ENCODE data around the gene PKHD1. TPM values are rescaled to one million over a fixed set of nuclear protein-coding genes. Genes with fewer than 3 reads are reported as not detected.
"Not testable (repeated sequence)": the region's sequence is repeated elsewhere in the genome, so short reads cannot be mapped to it uniquely, and the experiment has no call there.

The PKHD1 gene
- total RNA-seq, 1 donor from 2014 or later = 67.1 TPM

DNA sequence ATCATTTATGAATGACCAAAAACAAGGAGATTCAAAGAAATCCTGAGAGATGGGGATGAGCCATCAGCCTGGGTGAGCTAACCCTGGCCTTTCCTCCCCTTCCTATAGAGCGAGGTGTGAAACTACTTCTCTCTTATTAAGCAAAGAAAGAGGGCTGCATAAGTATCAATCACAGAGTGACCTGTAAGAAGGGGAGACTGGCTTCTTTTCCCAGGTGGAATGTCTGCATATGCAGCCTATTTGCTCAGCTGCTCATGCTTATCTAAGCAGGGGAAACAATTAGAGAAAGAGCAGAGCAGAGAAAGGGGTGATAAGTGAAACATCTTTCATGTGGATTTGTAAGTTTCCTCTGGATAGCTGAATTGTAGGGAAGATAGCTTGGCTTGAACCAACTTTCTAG is 160.0 kb downstream of the PKHD1 start:
- DNase-seq (ENCODE audit: low read depth) = no peak

DNA sequence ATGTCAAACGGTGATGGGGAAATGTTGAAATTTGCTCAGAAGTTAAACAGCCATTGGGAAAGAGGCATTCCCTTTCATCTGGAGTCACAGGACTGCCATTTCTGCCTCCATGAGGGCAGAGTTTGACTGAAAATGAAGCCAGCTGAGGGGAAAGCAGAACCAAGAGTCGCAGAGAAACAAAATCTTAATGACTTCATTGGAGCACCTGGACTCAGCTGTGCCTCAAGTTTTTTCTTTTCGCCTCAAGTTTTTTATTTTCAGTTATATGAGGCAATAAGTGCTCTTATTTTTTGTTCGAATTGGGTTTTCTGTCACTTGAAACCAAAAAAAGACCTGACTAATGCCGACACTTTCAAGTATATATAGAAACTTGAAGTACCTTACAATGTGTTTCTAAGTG is 161.3 kb downstream of the PKHD1 start:
- no peak for DNase-seq (ENCODE audit: low read depth)

DNA sequence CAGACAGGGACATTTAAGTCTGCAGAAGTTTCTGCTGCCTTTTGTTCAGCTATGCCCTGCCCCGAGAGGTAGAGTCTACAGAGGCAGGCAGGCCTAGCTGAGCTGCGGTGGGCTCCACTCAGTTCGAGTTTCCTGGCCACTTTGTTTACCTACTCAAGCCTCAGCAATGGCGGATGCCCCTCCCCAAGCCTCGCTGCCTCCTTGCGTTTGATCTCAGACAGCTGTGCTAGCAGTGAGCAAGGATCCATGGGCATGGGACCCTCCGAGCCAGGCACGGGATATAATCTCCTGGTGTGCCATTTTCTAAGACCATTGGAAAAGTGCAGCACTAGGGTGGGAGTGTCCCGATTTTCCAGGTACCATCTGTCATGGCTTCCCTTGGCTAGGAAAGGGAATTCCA is 164.9 kb downstream of the PKHD1 start:
- not testable (repeated sequence) for DNase-seq (ENCODE audit: low read depth)

DNA sequence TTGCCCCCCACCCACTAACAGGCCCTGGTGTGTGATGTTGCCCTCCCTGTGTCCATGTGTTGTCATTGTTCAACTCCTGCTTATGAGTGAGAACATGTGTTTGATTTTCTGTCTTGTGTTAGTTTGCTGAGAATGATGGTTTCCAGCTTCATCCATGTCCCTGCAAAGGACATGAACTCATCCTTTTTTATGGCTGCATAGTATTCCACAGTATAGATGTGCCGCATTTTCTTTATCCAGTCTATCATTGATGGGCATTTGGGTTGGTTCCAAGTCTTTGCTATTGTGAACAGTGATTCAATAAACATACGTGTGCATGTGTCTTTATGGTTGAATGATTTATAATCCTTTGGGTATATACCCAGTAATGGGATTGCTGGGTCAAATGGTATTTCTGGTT is 169.1 kb downstream of the PKHD1 start:
- not testable (repeated sequence) for DNase-seq (ENCODE audit: low read depth)

DNA sequence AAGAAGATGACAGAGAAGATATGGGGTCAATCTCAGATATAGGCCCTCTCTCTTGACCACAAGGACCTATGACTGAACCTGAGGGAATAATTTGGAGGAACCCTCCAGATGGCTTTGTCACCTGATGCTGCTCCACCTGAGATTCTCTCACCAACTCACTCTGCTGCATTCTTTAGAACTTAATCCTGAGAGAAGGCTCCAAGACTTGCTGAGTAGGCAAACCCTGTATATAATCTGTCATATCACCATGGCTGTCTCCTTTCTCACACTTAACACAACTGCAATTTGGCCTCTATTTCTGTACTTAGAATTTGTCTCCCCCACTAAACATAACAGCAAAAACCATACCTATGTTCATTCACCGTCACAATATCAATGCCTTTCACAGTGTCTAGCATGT is 172.3 kb downstream of the PKHD1 start:
- DNase-seq (ENCODE audit: low read depth) = no peak

DNA sequence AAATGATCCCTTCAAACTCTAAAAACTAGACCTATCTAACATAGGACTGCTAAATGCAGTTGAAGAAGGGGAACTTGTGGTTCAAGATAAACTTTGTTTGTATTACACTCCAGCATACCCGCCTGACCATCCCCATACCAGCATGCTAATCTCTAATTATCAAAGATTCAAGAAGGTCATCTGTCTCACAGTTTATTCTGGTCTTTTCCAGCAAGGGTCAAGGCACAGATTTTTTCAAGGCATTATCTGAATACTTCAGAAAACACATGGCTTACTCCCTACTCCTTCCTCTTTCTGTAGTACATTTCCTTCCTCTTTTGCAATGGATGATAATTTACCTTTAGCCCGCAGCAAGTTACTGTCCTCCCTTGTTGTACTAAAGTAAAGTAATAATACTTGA is 174.1 kb downstream of the PKHD1 start:
- no peak for DNase-seq (ENCODE audit: low read depth)

DNA sequence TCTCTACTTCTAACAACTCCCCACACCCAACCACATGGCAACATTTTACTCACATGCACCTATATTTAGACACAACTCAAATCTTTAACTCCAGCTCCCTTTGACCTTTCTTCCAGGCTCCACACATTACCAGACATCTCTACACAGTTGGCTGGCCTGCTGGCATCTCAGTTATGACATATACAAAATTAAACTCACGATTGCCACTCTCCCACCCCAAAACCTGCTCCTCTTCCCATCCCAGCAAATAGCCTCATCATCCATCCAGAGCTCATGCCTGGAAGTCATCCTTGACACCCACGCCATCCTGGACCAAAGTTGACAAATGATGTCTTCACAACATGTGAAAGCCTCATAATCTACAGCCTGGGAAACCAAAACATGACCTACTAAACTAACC is 176.6 kb downstream of the PKHD1 start:
- peak; percentile 12 for DNase-seq (ENCODE audit: low read depth)

DNA sequence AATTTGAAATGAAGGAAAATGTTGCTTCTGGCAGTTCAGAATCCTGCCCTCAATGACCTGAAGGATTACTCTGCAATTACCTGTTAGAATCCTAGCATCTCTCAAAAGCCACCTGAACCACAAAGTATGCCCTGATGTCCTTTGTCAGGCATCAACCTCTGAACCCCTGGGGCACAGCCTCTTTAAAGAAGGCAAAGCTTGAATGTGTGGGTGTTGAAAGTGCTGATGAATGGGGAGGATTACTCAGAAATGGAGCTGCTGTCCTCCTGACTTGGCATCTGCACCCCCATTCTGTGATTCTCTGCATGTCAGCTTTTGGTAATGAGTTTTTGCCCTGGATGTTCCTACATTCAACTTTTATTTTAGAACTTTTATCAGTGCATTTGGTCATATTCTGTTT is 179.2 kb downstream of the PKHD1 start:
- no peak for DNase-seq (ENCODE audit: low read depth)

DNA sequence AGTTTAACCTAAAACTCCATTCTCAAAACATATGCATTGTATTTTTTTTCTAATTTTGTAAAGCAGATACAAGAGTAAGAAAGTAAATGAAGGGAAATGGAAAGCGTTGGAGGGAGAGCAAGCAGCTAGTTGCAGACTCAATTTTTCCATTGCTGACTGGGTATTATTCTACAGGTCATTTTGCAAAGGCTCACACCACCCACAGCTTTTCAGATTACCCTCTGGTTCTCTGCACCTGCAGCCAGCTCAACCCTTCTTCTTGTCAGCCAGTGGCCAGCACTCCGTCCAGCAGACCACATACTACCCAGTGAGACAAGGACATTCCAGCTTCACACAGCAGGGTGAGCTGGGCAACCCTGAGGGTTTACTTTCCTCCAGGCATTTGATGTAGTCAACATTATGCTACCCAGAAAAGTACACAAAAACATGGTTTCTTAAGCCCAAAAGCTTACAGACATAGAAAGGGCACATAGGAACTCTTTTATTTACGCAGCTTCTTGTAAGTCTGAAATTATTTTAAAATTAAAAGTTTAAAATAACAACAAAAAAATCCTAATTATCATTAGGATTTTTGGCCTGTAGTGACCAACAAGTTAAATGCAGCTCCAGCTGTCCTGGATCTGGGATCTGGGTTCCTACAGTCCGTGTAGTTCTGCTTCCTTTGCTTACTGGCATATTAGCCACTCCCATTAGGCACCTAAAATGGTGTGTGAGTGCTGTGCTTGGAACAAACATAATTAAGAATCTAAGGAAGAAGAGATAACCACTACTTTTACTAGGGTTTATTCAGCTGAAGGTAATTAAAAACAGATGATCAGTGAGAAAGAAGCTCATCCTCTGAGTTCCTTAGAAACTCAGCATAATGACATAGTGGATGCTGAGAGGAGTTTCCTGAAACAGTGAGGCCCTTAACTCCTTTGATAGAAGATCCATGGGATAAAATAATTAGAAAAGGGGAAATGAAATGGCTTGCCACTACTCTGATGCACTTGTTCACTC is 185.3 kb downstream of the PKHD1 start:
- no peak for DNase-seq (ENCODE audit: low read depth)

DNA sequence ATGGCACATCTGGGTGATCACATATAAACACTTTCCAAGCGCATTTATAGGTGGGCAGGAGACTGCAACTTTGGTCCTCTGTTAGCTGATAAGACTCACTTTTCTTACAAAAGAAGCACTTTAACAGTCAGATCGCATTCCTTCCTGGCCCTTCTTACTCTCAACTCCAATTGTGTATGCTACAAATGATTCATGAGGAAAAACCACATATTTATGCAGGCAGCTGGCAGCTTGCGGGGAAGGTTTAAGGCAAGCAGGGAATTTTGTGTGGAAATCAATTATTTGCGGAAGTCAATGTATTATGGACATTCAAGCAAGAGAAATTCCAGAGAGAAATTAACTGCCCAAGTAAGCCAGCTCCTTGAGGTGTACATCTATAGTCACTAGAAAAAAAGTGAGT is 194.0 kb downstream of the PKHD1 start:
- DNase-seq (ENCODE audit: low read depth) = peak; percentile 93

DNA sequence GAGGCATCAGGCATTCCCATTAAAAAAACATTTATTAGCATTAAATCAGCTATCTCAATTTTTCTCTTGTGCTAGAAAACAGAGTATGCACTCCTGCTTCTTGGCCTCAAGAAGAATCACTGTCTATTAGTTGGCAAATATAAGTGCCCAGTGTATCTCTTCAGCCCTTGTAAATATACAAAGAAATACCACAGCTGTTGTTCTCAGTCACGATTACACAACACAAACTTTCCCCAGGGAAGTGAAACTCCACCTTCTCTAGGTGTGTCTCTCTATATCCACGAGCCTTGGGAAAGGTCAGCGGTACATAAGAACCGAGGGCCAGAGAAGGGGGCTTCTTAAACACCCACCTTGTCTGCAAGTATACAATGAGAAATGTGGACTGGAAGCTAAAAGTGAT is 194.7 kb downstream of the PKHD1 start:
- DNase-seq (ENCODE audit: low read depth) = peak; percentile 50

DNA sequence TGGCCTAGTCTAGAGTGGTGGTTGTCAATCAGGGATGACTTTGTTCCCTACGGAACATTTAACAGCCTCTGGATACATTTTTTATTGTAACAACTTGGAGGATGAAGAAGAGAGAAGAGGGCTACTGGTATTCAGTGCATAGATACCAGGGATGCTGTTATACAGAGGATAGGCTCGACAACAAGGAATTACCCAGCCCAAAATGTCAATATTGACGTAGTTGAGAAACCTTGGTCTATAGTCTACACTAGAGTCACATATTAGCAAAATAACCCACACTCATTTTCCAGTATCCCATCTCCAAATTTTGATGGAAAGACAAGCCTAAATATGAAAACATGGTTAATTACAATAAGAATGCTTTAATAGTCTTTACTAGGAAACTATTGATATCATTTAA is 195.1 kb downstream of the PKHD1 start:
- DNase-seq (ENCODE audit: low read depth) = no peak

DNA sequence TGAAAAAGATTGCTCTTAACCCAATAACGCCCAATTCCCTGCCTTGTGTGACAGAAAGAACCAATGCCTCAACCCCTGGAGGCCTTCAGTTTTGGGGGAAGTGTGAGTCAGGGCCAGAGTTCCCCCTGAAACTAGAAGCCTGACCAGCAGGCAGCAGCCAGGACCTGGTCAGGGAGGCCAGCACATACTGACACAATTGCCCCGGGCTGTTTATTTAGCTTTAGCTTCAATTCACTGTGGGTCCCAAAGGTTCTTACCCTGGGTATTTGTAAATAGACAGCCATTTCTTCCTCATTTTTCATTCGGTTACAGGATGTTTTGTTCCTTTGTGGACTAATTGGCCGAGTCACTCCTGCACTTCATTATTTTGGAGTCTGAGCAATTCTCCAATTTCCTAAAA is 195.6 kb downstream of the PKHD1 start:
- DNase-seq (ENCODE audit: low read depth) = peak; percentile 74

DNA sequence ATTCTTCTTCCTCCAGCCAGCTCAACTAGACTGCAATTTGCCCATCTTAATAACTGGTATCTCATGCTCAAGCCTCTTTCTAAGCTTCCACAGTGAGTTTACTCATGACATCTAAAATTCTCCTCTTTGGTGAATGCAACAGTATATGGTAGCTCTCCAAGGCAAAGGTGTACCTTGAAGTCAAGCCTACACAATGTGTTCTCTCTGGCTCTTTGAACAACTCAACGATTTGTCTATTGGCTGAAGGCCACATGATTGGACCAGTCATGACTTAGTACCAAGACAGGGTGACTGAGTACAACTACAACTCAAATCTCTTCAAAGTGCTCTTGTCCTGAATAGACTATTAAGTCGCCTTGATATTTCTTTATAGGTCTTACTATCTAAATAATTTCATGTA is 199.6 kb downstream of the PKHD1 start:
- DNase-seq (ENCODE audit: low read depth) = no peak

DNA sequence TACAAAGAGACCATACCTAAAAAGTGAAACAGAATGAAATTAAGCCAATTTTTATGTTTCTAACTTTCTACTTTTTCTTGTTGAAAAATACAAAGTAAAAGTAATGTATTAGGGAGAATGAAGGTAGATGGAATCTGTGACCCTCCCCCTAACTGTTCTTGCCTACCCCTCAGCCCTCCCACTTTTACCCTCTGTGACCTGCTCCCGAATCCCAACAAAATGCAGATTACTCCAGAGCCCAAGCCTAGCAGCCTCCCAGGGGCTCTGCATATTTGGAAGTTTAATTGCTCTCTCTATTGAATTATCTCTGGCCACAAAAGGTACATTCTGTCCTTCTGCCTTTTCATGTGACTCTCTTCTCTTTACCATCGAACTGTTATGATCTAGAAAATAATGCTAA is 201.5 kb downstream of the PKHD1 start:
- no peak for DNase-seq (ENCODE audit: low read depth)

DNA sequence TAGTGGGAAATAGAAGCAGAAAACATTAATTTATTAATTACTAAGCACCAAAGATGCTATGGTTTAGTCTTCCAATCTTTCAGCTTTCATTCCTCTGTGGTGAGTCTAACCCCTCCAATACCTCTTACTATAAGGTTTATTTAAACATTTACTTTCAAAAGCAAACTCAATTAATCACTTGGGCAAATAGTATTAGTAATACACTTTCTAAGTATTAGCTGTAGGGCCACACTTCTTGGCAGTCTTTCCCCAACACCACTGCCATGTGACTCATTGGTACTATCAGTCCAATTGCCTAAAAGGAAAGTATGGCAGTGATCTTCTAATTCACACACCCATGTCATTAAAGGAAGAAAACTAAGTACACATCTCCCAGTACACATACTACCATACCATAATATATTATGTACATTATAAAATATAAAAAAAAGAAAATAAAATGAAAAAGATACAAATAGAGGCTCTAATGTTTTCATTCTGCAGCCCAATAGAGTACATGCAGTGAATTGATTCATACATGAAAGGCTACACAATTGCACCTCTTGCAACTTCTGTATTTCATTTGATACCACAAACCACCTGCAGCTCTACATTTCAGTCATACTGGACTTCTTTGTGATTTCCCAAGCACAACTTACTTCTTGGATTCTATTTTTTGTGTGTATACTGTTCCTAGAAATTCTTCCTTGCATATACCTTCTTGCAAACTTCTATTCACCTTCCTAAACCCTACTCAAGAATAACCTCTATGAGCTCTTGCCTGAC is 218.6 kb downstream of the PKHD1 start:
- DNase-seq (ENCODE audit: low read depth) = peak; percentile 80

DNA sequence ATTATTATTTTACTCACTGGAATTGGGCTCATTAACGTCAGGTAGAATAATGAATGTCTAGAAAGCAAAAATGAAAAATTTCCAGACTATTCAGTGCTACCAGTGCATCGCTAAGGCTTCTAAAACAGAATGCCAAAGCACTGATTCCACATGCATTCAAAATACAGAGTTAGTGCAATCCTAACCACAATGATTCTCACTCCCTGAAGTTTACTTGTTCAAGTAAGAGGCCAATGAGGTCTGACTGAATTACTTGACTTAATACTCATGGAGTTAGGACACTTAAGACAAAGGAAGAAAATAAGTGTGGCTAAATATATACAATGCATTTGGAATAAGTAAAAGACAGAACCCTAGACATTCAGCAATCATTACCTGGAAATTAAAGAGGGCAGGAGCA is 220.5 kb downstream of the PKHD1 start:
- peak; percentile 65 for DNase-seq (ENCODE audit: low read depth)

DNA sequence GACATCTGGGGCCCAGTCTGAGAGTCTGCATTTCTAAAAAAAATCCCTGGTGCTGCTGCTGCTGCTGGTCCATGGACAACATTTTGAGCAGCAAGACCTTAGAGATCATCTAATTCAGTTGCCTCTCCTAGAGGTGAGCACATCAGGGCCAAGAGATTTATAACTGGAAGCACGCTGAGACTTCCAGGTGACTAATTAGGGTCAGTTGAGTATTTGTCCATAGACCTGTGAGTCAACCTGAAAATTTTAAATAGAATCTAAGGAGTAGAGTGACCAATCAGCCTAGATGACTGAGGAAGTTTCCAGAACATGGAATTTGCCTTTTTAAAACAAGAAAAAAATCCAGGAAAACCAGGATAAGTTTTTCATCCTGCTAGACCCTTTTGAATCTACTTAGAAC is 221.4 kb downstream of the PKHD1 start:
- DNase-seq (ENCODE audit: low read depth) = peak; percentile 68

DNA sequence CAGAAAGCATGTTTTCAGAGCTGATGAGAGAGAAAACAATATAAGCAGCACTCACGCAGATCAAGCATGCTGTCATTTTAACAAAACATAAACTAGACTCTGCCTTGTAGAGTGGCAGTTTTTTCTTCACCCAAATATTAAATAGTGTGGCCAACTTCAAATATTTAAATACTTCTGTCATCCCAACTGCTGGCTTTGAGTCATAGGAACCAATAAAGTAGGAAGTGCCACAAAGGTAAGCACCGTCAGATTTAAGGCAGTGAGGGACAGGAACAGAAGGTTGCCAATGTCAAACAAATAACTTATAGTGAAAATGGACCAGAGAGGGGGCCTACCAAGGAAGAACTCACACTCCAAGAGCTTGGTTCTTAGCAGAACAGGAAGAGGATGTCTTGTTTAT is 222.2 kb downstream of the PKHD1 start:
- no peak for DNase-seq (ENCODE audit: low read depth)

DNA sequence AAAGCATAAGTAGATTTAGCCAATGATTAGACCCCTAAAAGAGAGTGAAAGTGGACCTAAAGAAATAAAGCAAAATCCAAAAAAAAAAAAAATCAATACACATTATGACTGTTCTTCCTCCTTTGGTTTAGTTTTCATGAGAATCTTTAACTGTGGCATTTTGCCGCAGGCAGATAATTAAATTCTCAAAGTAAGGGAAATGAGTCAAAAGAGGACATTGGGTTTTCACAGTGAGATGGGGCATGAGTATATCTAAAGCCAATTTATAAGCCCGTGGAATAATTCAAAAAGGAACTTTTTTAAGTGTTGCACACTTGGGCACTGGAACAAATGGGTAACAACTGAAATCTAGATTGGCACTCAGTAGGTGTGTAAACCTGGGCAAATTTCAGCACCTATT is 230.3 kb downstream of the PKHD1 start:
- DNase-seq (ENCODE audit: low read depth) = no peak

DNA sequence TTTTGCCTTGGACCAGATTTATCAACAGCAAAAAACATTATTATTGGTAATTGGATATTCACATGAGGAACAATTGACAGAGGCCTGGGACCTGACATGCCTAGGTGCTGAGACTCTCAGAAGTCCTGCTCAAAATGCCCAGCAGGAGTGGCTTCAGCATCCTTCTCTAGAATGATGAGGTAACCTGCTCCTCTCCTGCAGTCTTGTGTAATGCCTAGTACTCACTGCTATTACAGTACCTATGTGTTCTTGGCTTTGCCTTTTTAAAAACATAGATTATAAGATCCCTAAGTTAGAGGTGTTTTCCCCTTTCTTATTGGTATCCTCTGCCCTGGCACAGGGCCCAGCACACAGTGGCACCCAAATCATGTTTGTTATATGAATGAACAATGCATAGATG is 230.9 kb downstream of the PKHD1 start:
- no peak for DNase-seq (ENCODE audit: low read depth)

DNA sequence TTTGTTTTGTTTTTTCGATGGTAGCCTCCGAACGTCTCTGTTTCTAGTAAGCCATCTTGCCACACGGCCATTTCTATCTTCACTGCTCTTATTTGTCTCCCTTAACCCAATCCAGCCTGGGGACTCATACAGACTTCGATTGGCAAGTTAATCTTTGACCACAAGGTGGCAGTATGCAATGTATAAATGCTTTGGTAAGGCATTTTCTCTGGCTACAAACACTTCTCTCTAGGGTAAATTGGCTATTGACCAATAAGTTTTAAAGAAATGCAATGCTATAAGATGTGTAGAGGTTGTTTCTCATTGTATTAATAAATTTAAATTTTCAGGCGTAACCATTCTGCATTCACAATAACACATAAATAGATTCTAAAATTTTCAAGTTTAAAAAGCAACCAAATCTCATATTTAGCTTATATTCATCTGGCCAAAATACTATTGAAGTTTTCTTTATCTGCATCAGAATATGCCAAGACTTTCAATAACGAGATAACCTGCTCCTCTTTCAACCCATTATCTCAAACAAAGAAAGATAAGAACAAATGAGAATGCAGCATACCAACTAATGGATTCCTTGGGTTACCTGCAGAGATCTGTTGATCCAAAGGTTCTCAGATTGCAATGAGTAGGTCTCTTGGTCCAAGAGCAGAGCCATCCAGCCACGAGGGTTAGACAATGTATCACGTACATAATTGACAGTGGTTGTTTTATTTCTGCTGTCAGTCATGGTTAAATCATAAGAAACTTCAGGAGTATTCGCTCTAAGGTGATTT is 231.9 kb downstream of the PKHD1 start:
- DNase-seq (ENCODE audit: low read depth) = peak; percentile 79
